Iris pigment epithelial cell (primary cell): ENCODE results near the gene CHPF.

ENCODE experiments used
- DNase-seq: peaks from one replicate; pipeline ENCODE4 v3.0.0-alpha.2; 2011; ENCODE audit warnings: low read depth

Gene CHPF

GRCh38 chr2:219567791-219568361, 24.3 kb upstream of the CHPF start:
- DNase-seq, result no peak

DNA sequence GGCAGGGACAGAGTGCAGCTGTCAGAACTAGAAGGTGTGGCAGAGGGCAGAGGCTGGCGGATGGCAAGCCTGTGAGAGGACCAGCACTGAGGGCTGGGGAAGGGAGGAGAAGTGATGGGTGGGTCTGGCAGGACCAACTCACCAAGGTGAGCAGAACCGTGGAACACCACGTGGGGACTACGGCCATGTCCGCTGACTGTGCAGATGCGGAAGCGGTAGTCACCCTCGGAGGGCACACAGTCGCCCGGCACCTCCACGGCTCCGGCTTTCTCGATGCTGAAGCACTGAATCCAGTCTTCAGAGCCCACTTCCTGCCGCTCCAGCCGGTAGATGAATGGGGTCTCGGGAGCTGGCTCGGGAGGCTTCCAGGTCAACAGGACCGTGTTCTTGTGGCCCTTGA, 23.5 kb upstream of the CHPF start:
- no peak for DNase-seq

GRCh38 chr2:219566640-219567039, 23.0 kb upstream of the CHPF start:
- DNase-seq, result no peak

DNA sequence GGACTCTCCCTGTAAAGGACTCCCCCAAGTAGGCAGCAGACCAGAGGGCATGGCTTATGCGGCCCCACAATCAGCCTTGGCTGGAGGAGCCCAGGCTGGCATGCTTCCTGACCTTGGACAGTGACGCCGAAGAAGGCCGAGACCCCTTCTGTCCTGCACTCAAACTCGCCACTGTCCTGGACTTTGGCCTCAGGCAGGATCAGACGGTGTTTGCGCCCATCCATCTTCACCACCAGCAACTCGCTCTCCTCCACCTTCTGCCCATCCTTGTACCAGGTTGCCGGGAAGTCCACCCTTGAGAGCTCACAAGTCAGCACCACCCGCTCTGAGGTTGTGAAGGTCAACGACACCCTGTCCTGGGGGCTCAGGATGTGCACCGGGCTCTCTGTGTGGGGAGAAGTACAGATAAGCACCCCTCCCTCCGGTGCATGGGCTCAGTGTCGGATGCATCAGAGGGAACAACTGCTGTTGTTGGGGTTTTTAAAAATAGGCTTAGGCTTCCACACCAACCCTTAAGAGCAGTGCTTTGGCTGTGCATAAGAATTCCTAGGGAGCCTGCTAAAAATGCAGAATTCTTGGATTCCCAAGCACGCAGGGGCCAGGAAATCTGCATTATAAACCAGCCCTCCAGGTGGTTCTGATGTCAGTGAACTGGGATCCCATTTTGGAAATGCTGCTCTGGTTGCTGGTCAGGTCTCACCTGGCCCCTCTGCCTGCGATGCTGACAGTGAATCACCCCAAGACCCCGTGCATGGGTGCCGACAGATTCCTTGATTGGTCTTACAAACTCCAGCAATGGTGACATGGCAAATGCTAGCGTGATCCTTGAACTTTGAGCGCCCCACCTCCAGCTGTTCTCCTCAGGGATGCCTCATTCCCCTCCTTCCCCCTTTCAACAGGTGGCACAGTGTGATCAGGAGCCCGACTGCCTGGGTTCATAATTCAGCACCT, 21.8 kb upstream of the CHPF start:
- DNase-seq, result no peak

- DNase-seq, result no peak
Observed at GRCh38 chr2:219563271-219563928, 19.8 kb upstream of the CHPF start.

DNA sequence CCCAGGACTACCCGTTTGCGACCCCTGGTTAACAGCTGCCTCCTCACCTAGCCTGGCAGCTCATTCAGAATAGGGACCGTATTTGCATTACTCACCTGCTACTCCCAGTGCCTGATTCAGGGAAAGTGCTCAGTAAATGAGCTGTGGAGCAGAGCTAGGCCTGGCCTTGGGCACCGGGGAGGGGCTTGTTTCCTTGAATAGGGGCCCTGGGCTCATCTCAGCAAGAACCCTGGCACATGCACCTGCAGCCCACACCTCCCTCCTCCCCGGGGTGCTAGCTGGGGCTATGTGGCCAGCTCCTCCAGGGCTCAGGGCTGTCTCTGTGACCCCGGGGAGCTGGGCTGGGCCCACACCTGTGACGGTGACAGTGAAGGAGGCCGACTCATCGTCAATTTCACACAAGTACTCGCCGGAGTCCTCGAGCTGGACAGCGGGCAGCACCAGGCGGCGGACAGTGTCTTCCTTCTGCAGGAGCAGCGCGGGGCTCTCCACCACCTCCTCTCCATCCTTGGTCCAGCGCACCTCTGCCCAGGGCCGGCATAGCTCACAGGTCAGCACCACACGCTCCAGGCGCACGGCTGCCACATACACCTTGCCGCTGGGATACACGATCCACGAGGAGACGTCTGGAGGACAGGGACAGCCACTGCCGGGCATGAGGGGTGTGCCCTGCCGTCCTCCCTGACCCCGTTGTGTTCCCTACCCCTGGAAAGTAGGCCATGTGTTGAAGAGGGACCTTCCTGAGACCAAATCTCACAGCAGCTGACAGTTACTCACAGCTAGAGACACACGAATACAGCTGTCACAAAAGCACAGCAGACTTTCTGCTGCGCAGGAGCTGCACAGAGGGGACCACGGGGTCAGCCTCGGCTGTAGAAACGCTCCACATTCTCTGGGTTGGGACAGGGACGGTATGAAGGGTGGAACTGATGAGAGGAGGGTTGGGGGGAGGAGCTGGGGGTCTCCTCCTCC, 18.7 kb upstream of the CHPF start:
- DNase-seq, result no peak

- no peak for DNase-seq
Observed at GRCh38 chr2:219561179-219562048, 17.8 kb upstream of the CHPF start.

DNA sequence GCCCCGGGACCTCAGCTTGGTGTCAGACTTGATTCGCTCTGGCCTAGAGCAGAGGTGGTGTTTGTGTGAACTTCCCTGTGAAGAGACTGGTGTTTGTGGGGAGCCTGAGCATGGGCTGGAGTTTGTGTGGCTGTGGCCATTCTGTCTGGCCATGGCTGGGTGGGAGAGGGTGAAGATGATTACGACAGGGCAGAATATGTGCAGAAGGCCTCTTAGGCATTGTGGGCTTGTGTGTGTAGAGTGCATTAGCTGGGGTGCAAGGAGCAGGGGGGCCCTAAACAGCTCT, 17.2 kb upstream of the CHPF start:
- no peak for DNase-seq

DNA sequence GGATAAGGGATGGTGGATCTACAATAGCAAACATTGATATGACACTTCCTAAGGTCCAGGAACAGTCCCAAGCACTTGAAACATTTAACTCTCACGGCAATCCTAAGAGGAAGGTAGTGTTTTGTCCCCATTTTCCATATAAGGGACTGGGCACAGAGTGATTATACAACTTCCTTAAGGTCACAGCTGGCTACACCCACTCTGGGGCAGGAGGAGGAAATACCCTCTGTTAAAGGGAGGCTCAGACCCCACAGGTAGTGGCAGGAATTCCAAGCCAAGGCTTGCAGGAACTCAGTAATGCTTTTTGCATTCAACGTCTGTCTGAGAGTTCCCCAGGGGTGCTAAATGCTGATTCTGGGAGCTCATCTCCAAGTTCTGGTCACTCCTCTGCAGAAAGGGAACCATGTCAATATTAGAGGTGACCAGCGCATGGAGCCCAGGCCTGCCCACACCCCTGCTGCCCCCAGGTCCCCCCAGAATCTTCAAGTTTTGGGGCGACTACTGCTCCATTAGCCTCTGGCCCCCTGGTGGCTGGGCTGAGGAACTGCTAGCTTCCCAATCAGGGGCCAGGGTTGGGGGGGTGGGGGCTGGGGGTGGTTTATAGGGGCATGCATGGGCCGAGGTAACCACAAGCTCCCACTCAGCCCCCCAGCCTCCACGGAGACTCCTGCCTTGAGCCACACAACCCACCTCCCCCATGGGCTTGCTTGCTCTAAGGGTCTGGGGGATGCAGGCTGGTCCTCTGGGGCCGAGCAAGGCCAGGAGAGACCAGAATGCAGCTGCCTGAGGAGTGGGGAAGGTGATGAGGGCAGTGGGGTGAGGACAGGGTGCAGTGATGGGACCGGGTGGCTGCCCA, 16.7 kb upstream of the CHPF start:
- DNase-seq, result no peak

DNA sequence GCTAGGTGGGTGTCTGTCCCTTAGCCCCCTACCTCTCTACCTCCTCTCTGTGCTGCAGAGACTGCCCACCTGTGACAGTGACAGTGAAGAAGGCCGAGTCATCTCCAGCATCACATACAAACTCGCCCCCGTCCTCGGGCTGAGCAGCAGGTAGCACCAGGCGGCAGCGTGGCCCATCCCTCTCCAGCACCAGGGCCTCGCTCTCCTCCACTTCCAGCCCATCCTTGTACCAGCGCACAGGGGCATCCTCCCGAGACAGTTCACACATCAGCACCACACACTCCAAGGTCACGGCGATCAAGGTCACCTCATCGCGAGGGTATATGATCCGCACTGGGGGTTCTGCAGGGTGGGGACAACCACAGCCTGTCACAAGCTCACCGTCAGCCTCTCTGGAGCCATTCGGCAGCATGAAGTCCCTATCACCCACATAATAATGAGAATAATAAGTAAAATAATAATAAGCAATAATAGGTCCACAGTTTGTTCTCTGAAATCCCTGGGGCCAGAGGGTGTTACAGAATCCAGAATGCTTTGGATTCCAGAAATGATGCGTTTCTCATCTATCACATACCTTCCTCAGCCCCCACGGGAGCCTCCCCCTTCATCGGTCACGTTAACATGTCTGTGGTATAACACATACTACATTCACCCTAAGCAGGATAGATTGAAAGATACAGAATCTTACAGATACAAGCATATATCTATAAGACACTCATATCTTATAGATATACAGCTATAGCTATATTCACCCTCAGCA, 15.7 kb upstream of the CHPF start:
- no peak for DNase-seq

DNA sequence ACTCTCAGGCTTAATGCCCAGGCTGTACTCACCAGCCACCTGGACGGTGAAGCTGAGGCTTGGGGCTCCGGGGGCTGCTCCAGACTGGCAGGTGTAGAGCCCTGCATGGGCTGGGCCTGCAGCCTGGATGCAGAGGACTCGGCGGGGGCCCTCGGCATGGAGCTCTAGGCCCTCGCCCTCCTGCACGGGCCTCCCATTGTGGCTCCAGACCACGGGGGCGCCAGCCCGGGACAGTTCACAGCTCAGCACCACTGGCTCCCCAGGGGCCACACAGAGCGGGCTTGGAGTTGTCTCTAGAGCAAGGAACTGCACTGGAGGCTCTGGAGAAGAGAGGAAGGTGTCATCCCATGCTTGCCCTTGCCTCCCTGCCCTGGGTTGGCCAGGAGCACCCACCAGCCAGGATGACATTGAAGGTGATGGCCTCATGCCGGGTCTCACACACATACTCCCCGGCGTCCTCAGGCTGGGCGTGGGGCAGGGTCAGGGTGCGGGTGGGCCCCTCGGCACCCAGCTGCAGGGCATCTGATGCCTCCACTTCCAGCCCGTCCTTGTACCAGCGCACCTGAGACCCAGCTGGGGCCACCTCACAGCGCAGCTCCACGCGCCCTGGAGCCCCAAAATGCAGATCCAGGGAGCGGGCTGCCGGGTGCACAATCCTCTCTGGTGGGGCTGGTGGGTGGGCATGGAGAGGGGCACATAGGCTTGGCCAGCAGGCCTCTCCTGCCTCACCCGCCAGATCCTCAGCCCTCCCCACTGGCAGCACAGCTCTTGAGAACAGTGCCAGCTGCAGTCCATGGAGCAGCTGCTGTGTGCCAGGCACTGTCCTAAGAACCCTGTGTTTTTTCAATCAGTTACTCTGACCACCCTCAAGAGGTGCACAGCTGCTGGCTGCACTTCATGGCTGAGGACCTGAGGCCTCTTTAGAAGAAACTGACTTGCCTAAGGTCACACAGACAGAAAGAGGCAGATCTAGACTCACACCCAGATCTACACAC, 14.5 kb upstream of the CHPF start:
- DNase-seq, result no peak

- DNase-seq, result no peak
Observed at GRCh38 chr2:219557320-219557719, 13.7 kb upstream of the CHPF start.

DNA sequence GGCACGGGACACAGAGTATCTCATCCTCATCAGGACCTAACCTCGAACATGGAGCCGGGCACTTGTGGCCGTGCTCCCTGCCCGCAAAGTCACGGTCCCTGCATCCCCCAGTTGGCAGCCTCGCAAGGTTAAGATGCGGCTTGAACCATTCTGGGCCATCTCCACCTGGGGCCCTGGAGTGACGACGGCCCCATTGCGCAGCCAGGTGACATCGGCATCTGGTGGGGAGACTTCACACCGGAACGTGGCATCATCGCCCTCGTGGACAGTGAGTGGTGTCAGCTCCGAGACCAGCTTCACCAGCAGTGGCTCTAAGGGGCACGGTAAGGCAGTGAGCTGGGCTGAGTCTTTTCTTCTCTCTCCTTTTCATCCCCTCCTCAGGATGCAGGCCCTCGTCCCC, 12.8 kb upstream of the CHPF start:
- no peak for DNase-seq

DNA sequence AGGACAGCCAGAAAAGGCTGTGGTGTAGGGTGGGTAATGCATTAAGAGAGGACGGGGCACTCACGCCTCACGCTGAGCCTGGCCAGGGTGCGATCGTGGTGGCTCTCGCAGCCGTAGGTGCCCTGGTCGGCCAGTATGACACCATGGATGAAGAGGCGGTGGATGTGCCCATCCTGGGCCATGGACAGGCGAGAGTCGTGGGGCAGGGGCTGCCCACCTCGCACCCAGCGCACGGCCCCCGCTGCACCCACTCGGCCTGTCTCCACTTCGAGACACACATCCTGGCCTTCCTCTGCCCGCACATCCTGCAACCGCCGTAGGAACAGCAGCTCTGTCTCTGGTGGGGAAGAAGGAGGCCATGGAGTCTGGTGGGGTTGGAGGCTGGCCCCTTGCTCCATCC, 12.3 kb upstream of the CHPF start:
- no peak for DNase-seq

GRCh38 chr2:219554350-219554749, 10.7 kb upstream of the CHPF start:
- no peak for DNase-seq

GRCh38 chr2:219553463-219553963, 9.9 kb upstream of the CHPF start:
- DNase-seq, result no peak

GRCh38 chr2:219553168-219553417, 9.5 kb upstream of the CHPF start:
- DNase-seq, result no peak
